CD4-positive, alpha-beta T cell treated with Interleukin-1 beta for 1 hour (primary cell): ENCODE data around the gene PDK2.
A peak's percentile ranks its signal among the peaks of the same experiment; 100 is the strongest.

ENCODE experiments used
- DNase-seq, 2 donors: peaks; one replicate each; pipeline ENCODE4 v3.0.0-alpha.2; 2020 to 2022

The PDK2 gene

DNA sequence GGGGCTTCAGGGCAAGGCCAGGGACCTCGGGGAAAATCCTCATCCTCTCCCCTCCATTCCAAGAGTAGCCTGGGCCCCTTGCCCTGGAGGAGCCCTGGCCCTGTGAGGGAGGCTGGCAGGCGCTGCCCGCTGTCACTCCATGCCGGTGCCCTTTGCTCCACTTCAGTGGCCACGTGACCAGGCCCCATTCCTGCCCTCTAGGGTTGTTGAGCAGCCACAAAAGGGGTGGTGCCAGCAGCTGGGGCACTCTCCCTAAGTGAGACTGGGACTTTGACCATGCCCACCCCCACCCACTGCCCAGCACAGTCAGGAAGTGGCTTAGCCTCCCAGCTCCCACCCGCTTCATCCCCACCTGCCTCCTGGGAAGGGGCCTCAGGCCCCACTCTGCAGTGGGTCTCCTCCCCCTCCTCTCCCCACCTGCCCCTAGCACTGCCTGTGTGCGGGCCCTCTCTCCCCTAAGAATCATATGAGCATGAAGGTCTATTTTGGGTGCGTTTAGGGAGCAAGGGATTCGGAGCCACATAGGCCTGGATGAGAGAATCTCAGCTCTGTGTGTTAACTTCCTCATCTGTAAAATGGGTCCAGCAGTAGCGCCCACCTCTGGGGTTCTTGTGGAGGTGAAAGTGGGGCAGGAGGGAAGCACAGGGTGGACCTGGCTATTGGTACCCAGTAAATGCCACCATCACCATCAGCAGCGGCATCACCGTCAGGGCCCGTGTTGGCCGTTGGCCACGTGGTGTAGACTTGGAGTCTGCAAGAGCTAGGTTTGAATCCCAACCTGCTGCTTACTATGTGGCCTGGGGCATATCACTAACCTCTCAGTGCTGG is 7.2 kb downstream of the PDK2 start:
- no peak for DNase-seq

DNA sequence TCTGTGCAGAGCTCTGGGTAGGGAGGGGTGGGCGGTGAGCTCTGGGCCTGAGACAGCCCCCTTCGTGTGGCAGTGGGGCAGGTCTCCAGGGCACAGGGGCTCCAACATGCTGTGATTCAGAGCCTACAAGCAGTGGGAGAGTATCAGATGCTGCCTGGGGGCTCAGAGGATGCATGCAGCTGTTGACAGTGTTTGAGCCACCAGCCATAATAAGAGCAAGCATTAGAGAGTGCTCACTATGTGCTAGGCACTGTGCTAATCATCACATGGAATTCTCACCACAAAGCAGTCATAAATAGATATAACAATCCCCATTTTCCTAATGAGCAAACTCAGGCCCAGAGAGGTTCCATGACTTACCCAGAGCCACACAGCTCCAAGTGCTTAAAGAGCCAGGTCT is 8.1 kb downstream of the PDK2 start:
- DNase-seq, result no peak

DNA sequence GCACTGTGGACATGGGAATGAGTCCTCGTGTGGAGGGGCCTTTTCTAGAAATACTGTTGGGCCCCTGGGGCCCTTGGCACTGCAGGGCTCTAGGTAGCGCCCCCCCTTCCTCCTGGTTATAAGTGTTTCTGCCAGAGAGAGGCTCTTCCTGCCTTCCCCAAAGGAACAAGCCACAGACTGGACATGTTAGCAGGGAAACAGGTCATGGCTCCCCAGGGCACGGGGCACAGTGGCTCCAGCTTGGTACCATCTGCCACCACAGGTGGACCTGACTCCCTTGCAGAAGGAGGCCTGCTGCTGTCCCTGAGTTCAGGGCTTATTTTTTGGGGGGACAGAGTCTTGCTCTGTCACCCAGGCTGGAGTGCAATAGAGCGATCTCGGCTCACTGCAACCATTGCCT is 8.8 kb downstream of the PDK2 start:
- no peak for DNase-seq

DNA sequence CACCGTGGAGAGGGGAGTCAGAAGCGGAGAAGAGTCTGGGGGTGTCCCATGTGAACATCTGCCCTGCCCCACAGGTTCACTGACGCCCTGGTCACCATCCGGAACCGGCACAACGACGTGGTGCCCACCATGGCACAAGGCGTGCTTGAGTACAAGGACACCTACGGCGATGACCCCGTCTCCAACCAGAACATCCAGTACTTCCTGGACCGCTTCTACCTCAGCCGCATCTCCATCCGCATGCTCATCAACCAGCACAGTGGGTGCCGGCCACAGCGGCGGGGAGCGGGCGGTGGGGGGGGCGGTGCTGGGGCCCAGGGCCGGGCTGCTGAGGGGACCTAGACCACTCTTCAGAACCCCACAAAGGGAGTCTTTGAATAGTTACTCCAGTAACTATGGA is 10.7 kb downstream of the PDK2 start:
- DNase-seq, result no peak

DNA sequence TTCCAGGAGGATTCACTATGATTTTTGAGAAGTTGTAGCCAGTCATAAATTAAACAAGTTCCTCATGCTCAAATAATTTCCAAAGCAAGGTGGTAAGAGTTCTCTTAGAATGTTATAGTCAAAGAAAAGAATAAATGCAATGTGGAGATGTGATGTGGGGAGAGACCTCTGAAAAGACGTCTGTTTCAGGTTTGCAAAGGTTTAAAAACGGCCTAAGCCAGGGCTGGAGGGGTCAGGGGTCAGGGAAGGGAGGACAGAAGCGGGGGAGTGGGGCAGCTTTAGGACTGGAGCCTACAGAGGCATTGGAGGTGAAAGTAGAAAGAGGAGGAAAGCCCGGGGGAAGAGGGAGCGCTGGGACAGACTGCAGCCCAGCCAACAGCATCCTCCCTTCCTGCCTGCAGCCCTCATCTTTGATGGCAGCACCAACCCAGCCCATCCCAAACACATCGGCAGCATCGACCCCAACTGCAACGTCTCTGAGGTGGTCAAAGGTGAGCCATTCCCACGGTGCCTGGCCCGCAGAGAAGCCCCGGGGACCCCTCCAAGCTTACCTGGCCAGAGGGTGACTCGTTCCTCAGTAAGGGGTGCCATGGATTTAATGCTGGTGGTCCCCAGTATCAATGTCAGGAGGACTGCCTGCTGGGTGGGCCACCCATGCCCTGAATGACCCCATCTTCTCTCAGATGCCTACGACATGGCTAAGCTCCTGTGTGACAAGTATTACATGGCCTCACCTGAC is 11.4 kb downstream of the PDK2 start:
- no peak for DNase-seq

DNA sequence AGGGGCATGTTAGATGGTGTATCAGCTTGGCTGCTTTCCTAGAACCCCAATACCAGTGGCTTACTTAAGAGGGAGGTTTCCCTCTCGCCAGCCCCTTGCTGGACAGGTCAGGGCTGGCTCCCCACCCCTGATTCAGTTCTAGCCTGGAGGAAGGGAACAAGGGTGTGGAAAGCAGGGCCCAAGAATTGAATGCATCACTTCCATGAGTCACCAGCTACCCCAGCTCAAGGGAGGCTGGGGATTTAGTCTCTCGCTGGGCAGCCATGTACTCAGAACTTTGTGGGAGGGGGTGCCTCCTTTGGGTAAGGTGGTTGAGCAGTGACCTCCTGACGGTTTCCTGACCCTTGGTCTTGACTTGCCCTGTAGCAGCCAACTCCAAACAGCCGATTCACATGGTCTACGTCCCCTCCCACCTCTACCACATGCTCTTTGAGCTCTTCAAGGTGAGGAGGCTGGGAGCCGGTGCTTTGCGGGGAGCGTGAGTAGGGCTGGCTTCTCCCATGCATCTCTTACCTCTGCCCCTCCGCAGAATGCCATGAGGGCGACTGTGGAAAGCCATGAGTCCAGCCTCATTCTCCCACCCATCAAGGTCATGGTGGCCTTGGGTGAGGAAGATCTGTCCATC is 12.8 kb downstream of the PDK2 start:
- DNase-seq, result no peak

DNA sequence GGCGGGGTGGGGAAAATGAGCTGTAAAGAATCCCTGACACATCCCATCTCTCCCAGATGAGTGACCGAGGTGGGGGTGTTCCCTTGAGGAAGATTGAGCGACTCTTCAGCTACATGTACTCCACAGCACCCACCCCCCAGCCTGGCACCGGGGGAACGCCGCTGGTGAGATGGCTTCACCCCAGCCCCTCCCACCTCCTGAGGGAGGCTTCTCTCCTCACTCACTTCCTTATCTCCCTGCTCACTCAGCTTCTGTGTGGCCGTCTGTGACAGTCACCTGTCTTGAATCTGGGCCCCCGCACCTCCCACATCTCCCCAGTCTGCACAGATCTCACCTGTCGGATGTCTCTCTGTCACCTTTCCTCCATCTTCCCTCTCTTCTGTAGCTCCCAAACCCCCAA is 13.4 kb downstream of the PDK2 start:
- DNase-seq, result no peak

DNA sequence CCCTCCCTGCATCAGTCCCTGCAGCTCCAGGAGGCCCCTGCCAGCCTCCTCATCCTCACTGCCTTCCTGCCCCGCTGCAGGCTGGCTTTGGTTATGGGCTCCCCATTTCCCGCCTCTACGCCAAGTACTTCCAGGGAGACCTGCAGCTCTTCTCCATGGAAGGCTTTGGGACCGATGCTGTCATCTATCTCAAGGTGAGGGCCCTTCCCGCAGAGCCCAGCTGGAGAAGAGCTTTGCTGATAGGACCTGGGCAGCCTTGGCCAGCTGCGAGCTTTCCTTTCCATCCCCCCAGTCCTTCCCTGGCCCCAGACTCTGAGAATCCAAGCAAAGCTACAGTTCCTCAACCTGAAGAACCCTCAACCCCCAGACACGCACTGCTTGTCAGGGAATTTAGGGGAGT is 14.1 kb downstream of the PDK2 start:
- DNase-seq, result no peak

DNA sequence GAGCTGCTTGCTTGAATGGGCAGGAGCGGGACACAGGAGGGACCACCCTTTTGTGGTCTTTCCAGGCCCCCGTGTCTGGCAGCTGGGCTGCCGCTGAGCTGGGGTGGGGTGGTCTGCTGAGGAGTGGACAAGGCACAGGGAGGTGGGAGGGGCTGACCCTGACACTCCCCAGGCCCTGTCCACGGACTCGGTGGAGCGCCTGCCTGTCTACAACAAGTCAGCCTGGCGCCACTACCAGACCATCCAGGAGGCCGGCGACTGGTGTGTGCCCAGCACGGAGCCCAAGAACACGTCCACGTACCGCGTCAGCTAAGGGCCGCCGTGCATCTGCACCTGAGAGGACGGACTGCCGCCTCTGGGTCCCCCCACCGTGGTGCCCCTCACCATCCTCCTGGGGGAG is 14.6 kb downstream of the PDK2 start:
- no peak for DNase-seq

DNA sequence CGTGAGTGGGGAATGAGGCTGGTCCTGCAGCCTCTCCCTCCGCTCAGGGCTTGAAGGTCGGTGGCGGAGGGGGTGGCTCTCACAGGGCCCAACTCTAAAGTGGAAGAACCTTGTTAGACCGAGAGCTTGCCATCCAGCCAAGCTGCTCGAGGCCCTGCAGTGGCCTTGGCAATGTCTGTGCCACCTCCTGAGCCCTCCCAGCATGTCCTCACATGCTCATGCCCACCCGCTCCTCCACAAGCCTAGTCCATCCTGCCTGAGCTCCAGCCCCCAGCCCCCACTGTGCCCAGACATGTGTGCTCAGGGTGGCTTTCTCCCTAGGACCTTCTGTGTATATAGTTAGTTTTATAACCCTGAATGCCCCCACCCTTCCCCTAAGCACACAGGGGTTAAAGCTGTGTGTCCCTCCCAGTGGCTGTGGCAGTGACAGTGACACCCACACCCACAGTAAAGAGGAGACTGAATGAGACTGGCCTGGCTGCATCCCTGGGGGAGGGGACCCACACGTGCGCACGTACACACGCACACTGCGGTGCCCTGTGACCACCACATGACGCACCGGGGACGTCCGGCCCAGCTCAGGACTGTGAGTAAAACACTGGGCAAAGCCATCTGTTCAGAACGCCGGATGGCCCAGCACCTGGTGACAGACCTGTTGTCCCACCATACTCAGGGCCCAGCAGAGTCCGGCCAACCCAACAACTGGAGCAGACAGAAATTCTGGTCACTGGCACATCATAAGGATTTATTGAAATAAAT is 15.6 kb downstream of the PDK2 start:
- DNase-seq, result no peak

DNA sequence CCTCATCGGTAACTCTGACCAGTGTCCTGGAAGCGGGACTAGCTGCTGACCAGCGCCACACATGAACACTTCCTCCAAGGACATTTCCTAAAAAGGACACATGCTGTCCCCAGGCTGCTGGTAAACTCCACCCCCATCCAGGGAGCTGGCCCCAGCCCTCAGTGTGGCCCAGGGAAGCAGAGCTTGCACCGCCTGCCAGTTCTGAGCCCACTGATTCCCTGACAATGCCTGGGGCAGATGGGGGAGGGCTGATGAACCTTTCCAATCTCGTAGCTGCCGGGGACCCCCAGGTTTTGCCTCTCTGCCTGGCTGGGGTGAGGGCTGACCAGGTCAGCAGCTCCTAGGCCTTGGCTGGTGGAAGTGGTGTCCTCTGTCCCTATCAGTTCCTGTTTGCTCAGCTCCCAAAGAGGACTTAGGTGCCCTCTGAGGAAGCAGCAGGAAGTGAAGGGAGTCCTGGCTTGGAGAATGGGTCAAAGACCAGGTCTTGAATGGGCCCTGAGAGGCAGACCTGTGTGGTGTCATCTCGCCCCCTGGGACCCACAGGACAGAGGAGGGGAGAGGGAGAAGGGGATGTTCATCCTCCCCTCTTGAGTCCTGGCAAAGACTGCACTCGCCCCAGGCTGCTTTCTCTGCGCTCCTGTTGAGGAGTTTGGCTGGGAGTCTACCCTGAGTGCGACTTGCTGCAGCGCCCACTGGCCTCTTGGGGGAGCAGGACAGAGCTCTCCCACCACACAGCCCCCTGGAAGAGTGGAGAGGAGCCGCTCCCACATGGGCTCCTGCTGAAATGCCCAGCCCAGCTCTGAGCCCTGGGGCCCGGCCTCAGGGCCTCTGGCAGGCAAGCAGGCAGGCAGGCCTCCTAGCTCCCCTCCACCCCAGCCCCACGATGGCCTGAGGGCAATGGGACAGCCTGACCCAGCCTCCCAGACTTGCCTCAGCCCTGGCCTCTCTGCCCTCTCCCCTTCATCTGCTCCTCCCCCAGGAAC is 16.8 kb downstream of the PDK2 start:
- DNase-seq, result no peak

DNA sequence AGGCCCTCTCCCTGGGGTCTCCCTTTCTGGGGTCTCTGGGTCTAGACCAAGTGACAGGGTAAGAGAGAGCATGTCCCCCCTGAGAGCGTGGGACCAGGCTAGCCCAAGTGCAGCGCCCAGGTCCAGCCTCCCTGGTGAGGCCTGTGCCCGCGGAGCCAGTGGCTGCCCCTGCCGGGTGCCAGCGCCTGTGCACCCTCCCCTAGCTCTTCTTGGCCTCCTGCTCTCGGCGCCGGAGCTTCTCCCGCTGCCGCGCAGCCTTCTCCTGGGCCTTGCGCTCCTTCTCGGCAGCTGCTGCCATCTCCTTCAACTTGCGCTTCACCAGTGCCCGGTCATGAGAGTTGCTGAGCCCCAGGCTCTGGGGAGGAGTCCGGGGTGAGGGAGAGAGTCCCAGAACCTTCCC is 17.5 kb downstream of the PDK2 start:
- DNase-seq, result no peak

DNA sequence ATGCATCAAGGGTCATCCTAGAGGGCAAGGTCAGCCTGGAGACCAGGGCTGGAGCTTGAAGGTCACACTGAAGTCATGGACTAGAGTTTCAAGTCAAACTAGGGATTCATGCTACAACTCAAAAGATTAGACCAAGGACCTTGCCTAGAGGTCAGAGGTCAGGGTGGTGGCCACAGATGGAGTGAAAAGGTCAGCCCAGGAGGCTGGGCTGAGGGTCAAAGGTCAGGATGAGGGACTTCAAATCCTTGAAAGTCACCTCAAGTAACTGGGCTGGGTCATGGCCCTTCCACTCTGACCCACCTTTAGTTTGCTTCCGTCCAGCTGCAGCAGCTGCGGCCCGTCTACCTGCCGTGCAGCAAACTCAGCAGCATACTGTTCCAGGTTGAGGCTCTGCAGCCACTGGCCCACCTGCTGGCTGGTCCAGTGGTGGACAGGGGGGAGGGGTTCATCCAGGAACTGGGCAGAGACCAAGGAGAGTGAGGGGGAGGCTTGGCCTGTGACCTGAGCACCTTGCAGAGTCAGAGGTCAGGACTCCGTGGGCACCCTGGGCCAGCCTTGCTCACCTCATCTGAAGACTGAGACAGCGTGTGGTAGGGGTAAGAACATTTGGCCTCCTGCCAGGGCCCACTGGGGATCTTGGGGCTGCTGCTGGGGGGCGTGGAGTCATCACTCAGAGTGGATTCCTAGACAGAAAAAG is 18.6 kb downstream of the PDK2 start:
- no peak for DNase-seq

DNA sequence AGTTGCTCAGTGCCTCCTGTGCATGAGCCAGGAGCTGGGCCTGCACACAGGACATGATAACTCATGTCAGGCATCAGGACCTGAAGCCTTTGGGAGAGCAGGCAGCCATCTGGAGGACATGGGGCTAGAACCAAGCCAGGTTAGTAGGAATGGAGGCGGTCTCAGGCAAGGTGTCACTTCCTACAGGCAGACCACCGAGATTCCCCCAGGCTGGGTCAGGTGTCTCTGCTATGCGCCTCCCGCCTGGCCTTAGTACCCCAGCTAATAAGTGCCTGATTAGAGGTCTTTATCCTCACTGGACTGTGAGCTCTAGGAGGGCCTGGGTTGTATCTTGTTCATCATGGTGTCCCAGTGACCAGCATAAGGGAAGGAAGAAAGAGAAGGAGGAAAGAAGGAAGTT is 19.2 kb downstream of the PDK2 start:
- DNase-seq, result no peak

DNA sequence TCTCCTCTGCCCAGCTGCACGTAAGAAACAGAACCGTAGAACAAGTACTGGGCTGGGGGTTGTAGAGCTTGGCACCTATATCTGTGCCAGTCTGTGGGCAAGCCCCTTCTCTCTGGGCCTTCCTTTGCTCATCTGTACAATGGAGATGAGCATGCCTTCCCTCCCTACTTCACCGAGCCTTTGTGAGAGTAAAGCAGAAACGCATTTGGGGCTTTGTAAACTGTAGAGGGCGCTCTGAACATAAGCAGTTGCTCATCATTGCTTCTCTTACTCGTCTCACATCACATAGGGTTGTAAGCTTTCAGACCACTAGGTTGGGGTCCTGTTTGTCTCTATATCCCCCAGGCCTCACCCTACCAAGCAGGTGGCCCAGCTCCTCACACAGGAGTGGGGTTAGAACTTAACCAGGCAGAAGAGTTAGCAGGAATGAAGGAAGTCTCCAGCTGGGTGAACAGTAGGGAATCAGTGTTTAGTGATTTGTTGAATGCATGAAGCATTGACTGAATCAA is 19.8 kb downstream of the PDK2 start:
- peak; percentile 36 to 59 for DNase-seq

DNA sequence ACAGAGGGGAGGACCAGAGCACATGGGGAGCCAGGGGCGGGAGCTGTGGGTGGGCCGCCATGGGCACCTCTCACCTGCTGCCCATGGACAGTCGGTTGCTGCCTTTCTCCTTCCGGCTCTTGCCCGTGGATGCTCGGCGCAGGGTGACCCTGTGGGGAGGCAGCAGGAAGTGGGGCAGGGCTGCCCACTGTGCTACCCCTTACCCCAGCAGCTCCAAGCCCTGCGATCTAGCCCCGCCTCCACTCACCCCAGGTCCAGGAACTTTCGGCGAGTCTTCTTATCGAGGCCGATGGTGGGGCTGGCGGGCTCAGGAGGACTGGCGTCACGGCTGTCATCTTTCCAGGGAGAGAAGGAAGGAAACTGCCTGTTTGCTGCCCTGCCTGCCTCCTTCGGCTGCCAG is 20.6 kb downstream of the PDK2 start:
- no peak for DNase-seq

DNA sequence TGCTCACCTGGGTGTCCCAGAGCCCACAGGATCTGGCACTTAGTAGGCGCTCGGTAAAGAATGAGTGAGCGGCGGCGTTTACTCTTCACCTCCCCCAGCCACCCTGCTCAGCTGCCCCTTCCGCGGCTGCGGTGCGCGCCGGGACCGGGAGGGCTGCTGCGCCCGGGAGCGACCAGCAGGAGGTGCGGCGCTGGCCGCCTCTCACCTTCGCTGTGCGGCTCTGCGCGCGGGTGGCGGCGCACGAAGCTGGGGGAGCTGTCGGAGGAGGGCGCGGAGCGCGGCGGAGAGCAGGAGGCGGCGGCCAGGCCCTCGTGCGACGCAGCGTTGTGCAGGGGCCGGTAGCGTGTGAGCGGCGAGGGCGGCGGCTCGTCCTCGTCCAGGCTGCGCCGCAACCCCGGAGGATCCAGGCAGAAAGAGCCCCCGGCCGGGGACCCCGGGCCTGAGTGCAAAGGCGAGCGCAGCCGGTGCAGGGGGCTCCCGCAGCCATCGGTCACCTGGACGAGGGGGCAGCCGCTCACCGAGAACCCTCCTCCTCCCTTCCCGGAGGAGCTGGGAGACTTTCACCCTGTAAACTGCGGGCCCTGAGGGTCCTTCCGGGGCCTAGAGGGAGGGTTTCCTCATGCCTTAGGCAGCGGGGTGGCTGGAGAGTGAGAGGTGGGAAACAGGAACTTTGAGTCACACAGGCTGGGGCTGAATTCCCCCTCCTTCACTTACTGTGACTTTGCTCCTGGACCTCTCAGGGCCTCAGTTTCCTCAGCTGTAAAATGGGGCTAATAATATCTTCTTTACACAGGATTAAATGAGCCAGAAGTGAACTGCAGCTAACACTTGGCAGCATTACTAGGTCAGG is 22.3 kb downstream of the PDK2 start:
- DNase-seq, result peak; percentile 67

DNA sequence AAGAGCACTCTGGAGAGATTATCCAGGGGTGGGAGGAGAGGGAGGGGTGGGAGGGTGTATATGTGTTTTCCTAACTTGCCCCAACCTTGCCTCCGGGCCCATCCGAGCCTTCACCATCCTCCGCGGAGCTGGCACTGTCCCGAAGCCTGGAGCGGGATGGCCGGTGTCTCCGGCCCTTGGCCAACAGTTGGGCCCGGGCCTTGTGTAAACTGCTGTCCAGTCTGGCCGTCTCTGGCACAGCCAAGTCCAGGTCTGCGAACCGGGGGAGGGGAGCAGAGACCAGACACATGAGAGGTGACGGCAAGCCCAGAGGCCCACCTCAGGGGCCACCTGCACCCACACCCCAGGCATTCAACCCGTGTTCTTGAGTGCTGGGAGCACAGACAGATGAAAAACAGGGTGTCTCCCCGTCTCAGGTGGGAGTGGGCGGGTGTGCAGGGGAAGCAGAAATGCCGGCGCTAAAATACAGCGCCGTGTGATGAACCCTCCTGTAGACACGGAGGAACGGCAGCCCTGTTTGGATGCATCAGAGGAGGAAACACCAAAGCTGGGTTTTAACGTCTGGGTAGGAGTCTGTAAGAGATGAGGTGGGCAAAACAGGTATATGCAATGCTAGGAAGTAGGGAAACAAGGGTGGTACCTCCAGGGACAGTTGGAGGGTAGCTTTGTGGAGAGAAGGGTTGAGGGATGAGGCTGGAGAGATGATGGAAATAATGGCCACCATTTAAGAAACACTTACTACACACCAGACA is 23.1 kb downstream of the PDK2 start:
- no peak for DNase-seq

DNA sequence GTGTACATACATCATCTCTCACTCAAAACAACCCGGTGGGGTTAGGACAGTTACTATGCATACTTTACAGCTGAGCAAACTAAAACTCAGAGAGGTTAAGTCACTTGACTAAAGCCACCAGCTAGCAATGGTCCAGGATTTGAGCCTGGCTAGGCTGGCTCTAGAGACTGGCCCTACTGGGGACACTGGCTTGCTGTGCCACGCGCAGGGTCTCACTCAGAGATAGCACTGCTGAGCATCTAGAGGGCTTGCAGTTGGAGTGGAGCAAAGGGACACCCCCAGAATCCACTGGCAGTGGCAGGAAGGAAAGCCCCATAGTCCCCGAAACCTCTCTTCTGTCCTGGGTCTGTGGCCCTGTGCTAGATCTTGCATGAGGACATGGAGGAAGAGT is 23.7 kb downstream of the PDK2 start:
- no peak for DNase-seq
